Stromal cell of bone marrow (primary cell): ENCODE data around the gene NCKIPSD.
A peak's percentile ranks its signal among the peaks of the same experiment; 100 is the strongest.

Experiments
- DNase-seq: peaks from one replicate; pipeline ENCODE4 v3.0.0-alpha.2; 2012; ENCODE audit warnings: low read depth

The NCKIPSD gene

DNA sequence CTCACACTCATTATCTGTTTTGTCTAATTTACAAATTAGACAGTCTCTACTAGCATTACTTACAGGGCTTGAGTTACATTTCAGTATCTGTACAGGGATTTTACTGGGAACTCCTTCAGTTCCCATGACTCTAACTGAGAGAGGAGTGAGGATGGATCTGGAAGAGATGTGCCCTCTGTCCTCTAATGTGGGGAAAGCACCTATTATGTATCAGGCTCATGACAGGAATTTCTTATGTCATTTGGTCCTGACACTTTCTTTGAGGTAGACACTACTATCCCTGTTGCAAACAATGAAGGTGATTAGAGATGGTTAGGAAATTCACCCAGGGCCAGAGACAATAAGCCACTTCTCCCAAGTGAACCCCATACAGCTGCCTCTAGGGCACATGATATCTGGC is 10.9 kb upstream of the NCKIPSD start:
- DNase-seq = no peak

DNA sequence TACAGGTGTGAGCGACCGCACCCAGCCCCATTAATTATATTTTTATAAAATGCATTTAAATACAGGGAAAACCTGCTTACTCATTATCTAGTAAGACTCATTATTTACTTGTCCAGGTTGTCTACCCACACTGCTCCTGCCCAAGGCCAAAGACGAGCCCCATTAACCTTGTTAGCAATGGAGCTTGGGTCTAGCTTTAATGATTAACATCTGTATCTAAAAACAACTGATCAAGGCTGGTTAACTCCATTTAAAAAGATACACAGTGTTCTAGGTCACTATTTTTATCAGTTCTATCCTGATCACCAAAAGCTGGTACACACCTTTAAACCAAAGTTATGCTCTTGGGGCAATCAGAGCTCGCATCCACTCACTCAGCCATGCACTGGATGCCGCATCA is 10.4 kb upstream of the NCKIPSD start:
- no peak for DNase-seq

DNA sequence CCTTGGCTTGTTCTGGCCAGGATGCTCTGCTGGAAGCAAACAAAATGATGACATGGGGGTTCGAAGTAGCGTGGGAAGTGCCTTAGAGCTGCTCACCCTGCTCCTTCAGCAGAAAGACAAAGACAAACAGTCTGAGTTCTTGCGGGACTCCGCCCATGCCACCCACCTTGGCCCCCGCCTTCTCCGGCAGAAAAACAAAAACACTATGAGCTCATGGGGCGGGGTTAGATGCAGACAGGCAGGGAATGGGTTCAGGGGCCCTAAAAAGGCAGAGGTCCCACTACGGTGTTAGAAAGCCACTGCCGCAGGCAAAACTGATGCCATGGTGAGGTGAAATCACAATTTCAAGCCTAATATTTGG is 9.7 kb upstream of the NCKIPSD start:
- peak; percentile 21 for DNase-seq

DNA sequence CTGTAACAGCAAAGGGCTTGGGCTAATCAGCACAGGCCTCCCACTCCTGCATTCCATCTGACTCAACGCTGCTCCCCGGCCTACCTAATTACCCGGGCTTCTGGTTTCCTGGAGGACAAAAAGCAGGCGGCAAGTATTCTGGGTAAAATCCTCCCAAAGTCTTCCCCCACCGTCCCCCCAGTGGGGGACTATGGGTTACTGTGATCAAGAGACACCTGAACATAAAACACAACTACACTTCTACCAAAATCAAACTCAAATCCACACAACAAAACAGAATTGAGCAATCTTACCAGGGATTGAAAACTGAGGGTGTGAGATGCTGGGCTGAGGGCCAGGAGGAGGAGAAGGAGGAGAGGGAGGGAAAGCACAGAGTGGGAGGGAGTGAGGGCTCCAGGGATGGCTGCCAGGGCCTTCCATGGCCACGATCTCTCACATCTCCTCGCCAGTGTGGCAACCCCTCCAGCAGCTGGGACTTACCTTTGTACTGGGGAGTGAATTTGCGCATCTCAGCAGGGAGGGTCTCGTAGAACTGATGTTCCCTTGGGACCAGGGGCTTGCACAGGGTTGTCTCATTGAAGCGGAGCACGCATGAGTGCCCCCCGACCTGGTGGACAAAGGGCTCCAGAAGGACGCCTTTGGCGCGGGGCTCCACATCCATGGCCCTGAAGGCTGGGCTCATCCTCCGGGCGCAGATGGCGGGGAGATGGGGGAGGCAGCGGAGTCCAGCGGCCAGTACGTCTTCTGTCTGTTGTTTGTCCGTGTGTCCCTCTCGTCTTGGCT is 9.1 kb upstream of the NCKIPSD start:
- DNase-seq = peak; percentile 81

DNA sequence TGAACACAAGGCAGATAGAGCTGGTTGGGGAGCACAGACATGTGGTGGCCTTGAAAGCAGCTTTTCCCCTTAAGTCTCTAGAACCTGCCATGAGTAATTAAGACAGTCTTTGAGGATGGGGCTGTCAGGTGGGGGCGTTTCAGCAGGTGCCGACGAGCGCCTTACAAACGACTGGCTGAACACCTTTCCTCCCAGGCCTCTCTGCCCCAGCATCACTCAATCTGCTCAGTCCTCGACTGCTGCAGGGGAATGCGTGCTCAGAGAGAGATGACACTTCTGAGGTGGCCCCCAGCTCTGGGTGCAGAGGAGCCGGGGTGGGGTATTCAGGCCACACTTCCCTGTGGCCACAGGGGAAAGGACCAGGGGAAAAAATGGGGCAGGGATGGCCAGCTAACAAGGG is 8.1 kb upstream of the NCKIPSD start:
- no peak for DNase-seq

DNA sequence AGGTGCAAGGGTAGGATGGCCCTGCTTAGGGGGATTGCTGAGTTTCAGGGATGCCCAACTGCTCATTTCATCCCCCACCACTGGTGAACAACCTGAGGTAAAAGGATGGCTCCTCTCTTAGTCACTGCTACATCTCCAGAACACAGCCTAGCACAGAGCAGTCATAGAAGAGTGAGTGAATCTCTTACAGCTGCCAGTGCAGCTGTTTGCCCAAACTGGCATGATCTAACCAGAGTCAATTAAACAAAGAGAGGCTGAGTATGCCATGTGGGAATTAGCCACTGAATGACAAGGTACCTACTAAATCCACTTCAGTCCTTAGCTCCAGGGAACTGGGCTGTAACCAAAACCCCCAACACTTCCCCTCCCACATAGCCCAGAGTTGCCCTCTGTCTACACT is 6.8 kb upstream of the NCKIPSD start:
- no peak for DNase-seq

DNA sequence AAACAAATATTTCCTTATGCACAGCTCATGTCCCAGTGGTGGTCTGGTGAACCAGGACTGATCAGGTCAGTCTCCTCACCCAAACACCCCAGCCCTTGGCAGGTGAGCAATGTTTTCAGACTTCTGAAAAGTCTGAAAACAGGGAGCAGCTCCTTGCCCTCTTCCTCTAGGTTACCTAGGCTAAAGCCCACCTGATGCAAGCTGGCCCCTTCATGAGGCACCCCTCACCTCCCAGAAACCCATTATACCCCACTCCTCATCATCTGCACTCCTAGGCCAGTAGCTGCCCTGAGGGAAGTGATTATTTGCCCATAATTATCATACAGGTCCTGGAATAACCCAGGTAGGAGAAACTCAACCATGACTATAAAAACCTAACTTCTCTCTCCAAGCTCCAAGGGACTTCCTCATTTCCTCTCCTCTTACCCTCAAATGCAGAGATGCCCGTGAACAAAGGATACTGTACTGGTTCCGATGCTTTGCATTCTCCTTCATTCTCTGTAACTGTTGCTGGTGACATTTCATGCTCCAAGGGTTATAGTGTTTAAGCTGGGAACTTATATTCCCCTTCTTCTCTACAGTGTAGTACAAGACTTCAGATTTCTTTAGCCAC is 5.2 kb upstream of the NCKIPSD start:
- no peak for DNase-seq

DNA sequence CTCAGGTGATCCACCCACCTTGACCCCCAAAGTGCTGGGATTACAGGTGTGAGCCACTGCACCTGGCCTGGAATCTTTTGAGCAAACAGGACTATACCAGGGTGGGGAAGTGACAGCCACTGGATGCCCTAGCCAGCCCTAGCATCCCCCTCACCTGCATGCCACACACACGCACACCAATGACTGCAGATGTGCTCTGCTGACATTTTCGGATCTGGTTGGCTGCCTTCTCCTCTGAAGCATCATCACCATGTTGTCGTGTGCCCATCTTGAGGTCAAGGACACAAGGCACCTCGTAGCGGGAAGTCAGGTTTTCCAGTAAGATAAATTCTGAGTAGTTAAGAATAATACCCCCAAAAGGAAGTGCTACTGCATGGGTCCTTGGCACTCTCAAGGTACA is 3.7 kb upstream of the NCKIPSD start:
- DNase-seq = no peak

DNA sequence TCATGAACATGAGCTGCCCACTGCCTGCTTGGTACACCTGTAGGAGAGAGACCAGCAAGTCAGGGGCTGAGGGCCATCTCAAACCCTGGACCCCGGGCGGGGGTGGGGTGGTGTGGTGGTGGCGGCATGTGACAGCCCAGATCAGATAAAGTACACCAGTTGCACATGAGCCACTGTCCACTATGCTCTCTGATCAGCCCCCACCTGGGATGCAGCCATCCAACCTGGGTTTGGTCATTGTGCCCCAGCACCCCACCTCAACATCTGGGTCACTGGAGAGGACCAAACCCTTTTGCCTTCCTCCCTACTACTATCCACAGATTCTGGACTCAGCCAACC is 3.0 kb upstream of the NCKIPSD start:
- no peak for DNase-seq

DNA sequence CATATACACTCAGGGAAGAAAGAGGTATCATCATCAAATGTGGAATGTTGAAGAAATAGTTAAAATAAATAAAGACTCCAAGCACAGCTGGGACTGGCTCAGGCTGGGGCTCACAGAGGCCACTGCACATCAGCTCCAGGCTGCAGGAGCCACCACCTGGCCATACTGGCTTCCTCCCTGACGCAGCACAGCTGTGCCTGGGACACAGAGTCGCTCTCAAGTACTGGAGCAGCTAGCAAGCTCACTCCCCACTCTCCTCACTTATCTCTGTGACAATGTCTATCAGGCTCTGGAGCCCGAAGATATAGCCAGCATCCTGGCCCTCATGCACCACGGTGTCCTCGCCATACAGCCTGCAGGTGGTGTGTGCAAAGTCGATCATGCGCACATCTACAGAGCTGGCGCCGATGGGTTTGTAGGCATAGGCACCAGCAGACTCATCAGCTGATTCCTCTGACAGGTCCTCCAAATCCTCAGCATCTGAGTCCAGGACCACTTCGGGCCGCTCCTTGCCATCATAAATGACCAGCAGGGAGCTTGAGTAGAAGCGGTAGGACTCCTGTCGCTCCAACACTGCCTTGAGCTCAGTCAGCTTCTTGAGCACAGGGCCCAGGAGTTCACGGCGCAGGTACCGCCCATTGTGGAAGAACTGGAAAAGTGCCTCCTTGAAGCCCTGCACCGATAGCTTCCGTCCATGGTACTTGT is 2.5 kb upstream of the NCKIPSD start:
- no peak for DNase-seq

DNA sequence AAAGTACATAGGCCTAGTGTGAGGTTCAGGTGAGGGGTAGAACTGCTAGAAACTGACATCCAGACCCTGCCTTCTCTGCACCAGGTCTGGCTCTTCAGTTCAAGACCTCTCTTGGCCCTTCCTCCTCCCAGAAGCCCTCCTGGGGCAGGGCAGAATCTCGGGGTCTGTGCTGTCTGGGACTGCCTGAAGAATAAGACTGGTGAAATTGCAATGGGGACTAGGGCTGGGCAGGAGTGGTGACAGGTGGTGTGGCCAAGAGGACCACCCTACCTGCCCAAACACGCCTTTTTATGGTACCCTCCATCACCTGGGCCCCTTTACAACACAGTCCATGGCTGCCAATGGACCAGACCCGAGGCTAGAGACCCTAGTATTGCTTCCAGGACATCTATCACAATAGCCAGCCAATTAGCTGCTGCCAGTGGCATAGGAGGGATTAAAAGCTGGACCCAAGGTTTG is 1.5 kb upstream of the NCKIPSD start:
- DNase-seq = no peak

DNA sequence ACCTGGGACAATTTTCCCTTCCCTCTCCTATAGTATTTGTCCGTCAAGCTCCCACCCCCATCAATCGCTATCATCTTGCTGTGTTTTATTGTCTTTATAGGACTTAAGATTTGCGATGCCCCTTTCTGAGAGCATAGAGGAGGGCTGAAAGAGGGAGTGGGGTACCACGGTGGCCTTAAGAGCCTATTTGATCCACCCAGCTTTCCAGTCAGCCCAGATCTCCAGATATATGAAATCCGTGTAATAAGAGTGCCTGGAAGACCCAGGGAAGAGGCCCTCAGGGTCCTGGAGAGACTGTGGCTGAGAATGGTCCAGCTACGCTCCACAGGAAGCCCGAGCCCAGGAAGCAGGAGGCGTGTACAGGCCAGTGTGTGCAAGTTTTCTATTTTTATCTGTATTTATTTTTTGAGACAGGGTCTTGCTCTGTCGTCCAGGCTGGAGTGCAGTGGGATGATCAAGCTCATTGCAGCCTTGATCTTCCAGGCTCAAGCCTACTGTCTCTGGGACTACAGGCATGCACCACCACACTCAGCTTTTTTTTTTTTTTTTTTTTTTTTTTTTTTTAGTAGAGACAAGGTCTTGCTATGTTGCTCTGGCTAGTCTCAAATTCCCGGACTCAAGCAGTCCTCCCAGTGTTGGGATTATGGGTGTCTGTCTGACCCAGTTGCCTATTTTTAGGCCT is 964 bp upstream of the NCKIPSD start:
- no peak for DNase-seq

DNA sequence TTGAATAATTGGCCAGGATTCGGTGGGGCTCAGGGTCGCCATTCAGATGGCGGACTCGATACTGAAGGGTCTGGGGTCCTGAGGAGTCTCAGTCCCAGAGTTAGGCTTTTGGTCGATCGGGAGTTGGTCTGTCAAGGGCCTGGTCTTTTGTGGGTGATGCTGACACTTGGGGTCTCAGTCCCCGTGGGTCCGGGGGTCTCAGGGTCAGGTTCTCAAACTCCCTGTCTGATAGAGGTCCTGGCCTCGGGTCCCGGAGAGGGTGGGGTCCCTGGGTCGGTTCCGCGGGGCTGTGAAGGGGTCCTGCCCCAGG is 467 bp downstream of the NCKIPSD start:
- DNase-seq = no peak

DNA sequence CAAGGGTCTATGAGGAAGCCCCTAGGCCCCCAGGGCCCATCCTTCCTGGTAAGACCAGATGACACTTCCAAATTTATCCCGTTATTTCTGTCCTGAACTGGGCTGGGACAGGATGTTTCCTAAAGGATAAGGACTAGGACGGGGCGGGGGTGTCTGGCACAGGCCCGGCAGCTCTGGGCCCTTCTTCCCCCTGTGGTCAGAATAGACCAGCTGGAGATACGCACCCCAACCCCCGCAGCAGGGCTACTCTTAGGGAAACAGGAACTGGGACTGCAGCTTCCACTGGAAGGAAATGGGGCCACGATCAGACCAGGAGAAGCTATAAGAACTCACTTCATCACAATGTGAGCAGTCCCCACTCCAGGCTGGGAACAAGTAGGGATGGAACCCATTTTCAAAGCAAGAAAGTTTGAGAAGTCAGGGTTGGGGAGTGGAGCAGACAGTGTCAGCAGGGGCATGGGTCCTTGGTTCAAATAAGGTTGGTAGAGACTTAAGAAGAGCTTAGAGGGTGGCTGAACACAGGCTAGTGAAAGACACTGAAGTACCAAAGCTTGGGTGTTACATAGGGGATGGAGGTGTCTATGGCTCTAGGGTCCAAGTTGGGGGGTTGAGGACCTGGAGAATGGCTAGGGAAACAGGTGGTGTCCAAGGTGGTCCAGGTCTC is 1.1 kb downstream of the NCKIPSD start:
- DNase-seq = no peak

DNA sequence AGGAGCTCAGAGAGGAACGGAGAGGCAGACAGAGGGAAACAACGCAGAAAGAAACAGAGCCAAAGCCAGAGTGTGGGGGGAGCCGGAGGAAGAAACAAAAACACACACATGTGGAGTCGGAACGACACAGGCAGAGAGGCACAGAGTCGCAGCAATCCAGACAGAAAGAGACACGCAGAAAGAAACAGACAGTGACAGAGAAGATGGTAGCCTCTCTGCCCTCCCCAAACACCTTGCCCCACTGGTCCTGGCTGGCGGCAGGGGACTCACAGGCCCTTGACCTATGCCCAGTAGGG is 1.7 kb downstream of the NCKIPSD start:
- no peak for DNase-seq

DNA sequence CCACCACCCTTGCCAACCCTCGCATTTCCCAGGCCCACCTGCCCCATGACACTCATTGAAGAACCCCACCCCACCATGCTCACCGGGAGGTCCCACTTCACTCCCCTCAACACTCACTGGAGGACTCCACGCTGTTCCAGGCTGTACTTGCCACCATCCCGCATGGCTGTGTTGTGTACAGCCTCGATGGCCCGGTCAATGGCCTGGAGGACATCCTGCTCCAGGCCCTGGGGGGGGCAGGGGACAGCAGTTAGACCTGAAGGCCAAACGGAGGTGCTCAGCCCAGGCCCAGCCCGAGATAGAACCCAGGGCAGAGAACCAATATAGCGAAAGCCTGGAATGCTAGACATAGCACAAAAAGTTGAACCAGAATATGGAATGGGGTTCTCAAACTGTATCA is 2.9 kb downstream of the NCKIPSD start:
- no peak for DNase-seq

DNA sequence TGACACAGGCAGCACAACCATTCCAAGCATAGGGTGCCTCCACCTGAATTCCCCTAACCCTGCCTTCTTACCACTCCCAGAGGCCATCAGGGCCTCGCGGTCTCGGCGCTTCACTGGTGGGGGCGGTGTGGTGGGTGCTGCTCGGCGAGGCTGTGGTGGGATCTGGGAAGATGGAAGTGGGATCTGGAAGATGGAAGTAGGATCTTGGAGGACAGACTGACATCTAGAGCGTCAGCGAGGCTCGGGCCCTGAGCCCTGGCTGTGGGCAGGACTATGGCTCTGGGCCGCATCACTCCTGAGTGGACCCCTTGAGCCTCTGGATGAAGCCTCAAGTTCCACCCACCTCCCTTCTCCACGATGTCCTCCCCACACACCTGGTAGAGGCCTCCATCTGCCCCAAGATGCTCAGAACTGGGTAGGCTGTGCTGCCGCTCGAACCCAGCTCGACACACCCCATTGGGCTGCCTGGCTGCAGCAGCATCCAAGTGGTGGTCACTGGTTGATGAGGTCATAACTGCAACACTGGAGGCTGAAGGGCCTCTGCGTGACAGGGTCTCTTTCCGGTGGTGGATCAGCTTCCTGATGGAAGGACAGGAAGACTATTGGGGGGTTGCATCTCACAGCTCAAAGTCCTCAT is 3.6 kb downstream of the NCKIPSD start:
- no peak for DNase-seq

DNA sequence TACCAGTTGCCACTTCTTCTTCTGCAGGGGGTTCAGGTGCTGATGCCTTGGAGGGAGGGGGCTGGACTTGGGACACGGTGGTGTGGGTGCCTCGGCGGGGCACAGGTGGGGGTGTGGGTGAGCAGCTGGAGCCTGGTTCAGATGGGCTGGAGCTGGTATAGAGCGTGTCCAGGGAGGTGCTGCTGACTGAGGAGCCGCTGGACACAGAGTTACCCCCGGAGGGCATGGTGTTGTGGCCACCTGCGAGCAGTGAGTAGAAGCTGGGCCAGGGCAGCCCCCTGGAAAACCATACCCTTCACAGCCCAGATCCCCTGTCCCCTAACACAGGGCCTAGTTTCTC is 4.2 kb downstream of the NCKIPSD start:
- DNase-seq = no peak

DNA sequence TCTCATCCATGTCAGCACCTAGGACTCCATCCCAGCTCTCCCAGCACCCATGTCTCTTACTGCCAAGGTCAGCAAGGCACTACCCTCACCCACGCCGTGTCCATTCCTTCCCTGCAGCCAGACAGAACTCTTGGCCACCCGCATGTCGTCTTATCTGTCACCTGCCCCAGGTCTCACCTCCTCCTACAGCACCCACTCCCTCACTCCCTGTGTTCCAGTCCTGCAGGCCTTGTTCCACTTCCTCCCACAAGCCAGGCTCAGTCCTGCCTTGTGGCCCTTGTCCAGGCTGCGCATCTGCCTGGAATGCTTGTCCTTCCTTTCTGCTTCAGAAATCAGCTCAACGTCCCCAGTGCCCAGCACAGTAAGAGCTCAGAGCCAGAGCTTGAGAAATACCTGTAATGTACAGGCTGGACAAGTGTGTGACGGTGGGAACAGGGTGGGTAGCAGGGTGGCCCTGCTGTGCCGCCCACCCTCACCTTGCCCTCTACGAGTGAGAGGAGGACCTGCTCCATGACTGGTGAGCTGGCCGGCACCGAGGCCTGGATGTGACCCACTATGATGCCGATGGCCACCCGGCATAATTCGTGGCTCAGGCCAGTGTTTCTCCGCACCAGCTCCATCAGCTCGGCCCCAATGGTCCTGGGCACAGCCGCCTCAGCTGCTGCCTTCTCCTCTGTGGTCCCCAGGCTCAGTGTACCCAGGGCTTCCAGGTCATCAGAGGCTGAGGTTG is 4.7 kb downstream of the NCKIPSD start:
- no peak for DNase-seq

DNA sequence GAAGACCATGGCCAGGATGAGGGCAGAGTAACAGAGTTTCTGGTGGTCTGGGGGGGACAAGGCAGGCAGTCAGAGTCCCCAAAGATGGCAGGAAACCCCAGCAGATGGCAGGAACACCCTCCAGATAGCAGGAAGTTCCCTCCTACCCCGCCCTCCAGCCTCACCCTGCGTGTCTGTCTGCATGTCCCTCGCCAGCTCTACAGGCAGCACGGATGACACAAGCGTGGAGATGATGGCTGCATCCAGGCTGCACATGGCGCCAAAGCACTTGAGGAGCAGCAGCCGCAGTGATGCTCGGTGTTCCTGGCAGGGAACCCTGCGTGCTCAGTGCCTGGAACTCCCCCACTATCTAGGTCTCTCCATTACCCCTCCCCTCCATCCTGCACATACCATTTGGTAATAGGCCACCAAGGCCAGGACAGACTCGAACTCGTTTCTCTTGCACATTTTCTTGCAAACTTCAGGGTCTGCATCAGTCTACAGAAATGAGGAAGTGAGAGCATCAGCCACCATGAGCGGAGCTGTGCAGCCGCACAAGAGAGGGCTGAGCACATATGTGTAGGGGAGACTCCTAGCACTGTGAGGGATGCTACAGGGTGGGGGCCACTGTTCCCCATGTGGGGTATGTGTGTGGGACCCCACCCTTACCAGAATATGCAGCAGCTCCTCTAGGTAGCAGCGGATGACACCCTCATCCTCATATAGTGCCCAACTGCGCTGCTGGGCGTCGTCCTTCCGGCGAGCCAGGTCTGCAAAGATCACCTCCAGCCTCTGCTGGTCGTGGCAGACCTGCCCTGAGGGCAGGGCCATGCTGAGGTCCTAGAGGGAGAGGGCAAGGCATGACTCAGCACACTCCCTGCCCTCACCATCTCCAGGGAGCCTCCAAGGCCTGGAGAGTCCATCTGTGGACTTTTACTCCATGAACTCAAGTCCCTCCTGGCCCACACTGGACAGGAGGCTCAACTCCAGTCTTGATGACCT is 6.0 kb downstream of the NCKIPSD start:
- no peak for DNase-seq
